GM23338 (cell line): Measurements from ENCODE around the gene PMM1. TPM values are rescaled to one million over a fixed set of nuclear protein-coding genes. Genes with fewer than 3 reads are reported as not detected.

Experiments used
- ATAC-seq: fragments of 200-7000 bp; cut with Tn5 transposase; 3 replicates; pipeline ENCODE4 v1.9.1; 2020
- DNase-seq: peaks from one replicate; pipeline ENCODE4 v3.0.0-alpha.2; 2015; ENCODE audit warnings: low spot score
- H2AFZ ChIP-seq: fragments of 200-600 bp; sonication (generic); 2 replicates; pipeline ENCODE4 v1.8.0; 2016; ENCODE audit warnings: antibody characterized with exemption, mild to moderate bottlenecking, moderate library complexity
- H3F3A ChIP-seq: fragments of 200-600 bp; sonication (generic); replicated peaks from 2 replicates; pipeline ENCODE4 v1.8.0; 2017; ENCODE audit warnings: antibody characterized with exemption, mixed run types, low read depth
- H3K27ac ChIP-seq: fragments of 200-600 bp; sonication (generic); 2 replicates; pipeline ENCODE4 v1.6.1; 2016; ENCODE audit warnings: low read depth
- H3K27me3 ChIP-seq: fragments of 200-600 bp; sonication (generic); 2 replicates; pipeline ENCODE4 v1.8.0; 2016; ENCODE audit warnings: mild to moderate bottlenecking, mixed run types, moderate library complexity; ENCODE audit not compliant: insufficient read depth
- H3K36me3 ChIP-seq: fragments of 200-600 bp; sonication (generic); 2 replicates; pipeline ENCODE4 v1.8.0; 2016; ENCODE audit warnings: mild to moderate bottlenecking; ENCODE audit not compliant: insufficient read depth
- H3K4me1 ChIP-seq: fragments of 200-600 bp; sonication (generic); 2 replicates; pipeline ENCODE4 v1.8.0; 2016; ENCODE audit warnings: mild to moderate bottlenecking, moderate library complexity; ENCODE audit not compliant: insufficient read depth
- H3K4me2 ChIP-seq: fragments of 200-600 bp; sonication (generic); 2 replicates; pipeline ENCODE4 v1.7.1; 2017; ENCODE audit warnings: mixed run types
- H3K4me3 ChIP-seq: fragments of 200-600 bp; sonication (generic); 2 replicates; pipeline ENCODE4 v1.6.1; 2016; ENCODE audit warnings: mixed run types
- H3K79me2 ChIP-seq: fragments of 200-600 bp; sonication (generic); replicated peaks from 2 replicates; pipeline ENCODE4 v1.8.0; 2017; ENCODE audit warnings: mild to moderate bottlenecking; ENCODE audit not compliant: insufficient read depth
- H3K9me2 ChIP-seq: fragments of 200-600 bp; sonication (generic); 2 replicates; pipeline ENCODE4 v1.8.0; 2017; ENCODE audit not compliant: insufficient read depth
- H4K20me1 ChIP-seq: fragments of 200-600 bp; sonication (generic); replicated peaks from 2 replicates; pipeline ENCODE4 v1.8.0; 2017; ENCODE audit warnings: mild to moderate bottlenecking; ENCODE audit not compliant: insufficient read depth
- H3K27ac Mint-ChIP-seq: 2 replicates; pipeline ENCODE4 v1.8.0; 2020; ENCODE audit warnings: inconsistent platforms, mild to moderate bottlenecking, moderate library complexity, mixed read lengths
- H3K27me3 Mint-ChIP-seq: 3 replicates; pipeline ENCODE4 v1.8.0; 2022; ENCODE audit warnings: low read depth, mild to moderate bottlenecking, moderate library complexity, mixed read lengths, inconsistent platforms; ENCODE audit not compliant: insufficient read depth, poor library complexity
- H3K36me3 Mint-ChIP-seq: 3 replicates; pipeline ENCODE4 v1.8.0; 2021; ENCODE audit warnings: low read depth, mild to moderate bottlenecking, inconsistent platforms, moderate library complexity, mixed read lengths
- H3K4me1 Mint-ChIP-seq: 3 replicates; pipeline ENCODE4 v1.8.0; 2020; ENCODE audit warnings: mild to moderate bottlenecking, inconsistent platforms, mixed read lengths
- H3K4me3 Mint-ChIP-seq: 3 replicates; pipeline ENCODE4 v1.8.0; 2021; ENCODE audit warnings: moderate library complexity, mild to moderate bottlenecking, inconsistent platforms, mixed read lengths
- H3K9me3 Mint-ChIP-seq: 3 replicates; pipeline ENCODE4 v1.8.0; 2020; ENCODE audit warnings: moderate library complexity, mild to moderate bottlenecking, inconsistent platforms, mixed read lengths
- EZH2 ChIP-seq: fragments of 200-600 bp; sonication (generic); IDR thresholded peaks from one replicate; pipeline ENCODE4 v1.8.0; 2017; ENCODE audit warnings: antibody characterized with exemption, mild to moderate bottlenecking, low read depth; ENCODE audit not compliant: unreplicated experiment
- EZH2phosphoT487 ChIP-seq: fragments of 200-600 bp; sonication (generic); IDR thresholded peaks from one replicate; pipeline ENCODE4 v1.8.1; 2018; ENCODE audit warnings: antibody characterized with exemption; ENCODE audit not compliant: unreplicated experiment
- JUNB ChIP-seq: IDR thresholded peaks from one replicate; pipeline ENCODE4 v1.6.1; 2016; ENCODE audit warnings: antibody characterized with exemption; ENCODE audit not compliant: unreplicated experiment
- NANOG ChIP-seq: IDR thresholded peaks from 2 replicates; pipeline ENCODE4 v1.6.1; 2016; ENCODE audit warnings: antibody characterized with exemption, borderline replicate concordance
- POLR2AphosphoS5 ChIP-seq: IDR thresholded peaks from 2 replicates; pipeline ENCODE4 v1.6.1; 2016; ENCODE audit warnings: antibody characterized with exemption, low read depth
- STAT1 ChIP-seq: IDR thresholded peaks from one replicate; pipeline ENCODE4 v1.6.1; 2016; ENCODE audit warnings: antibody characterized with exemption; ENCODE audit not compliant: unreplicated experiment
- ZNF114 ChIP-seq: fragments of 250-450 bp; sonication (Bioruptor Pico); IDR thresholded peaks from 2 replicates; pipeline ENCODE4 v1.5.0; 2020; ENCODE audit warnings: mild to moderate bottlenecking, moderate library complexity
- ZNF331 ChIP-seq: fragments of 250-450 bp; sonication (Bioruptor Pico); IDR thresholded peaks from 2 replicates; pipeline ENCODE4 v1.5.0; 2020; ENCODE audit warnings: low read depth, mild to moderate bottlenecking, moderate library complexity
- polyA plus RNA-seq: library from polyadenylated mRNA; unstranded; fragments of >200 nt; fragmentation: Nextera tagmentation; extraction: Ambion mirVana; gene quantifications from 2 replicates; pipeline ENCODE4 v1.2.1, GENCODE V29; 2016
- total RNA-seq: library from RNA; depleted of rRNA; stranded (reverse); fragments of >200 nt; shearing (Covaris generic); gene quantifications from 2 replicates; pipeline ENCODE4 v1.2.3, GENCODE V29; 2014
- TF ChIP-seq, protein P1 (sequence below): IDR thresholded peaks from 2 replicates; pipeline ENCODE4 v1.6.1; 2016; ENCODE audit warnings: antibody characterized with exemption
- TF ChIP-seq, protein P2 (sequence below), 2 experiments: fragments of 200-600 bp in 1 of 2; sonication (generic) in 1 of 2; conservative IDR thresholded peaks; 2 replicates each; pipeline versions ENCODE4 v1.5.1 to v1.6.1; 2016 to 2017; ENCODE audit warnings: antibody characterized with exemption in 2 of 2, low read depth in 2 of 2, mild to moderate bottlenecking in 2 of 2, moderate library complexity in 1 of 2

The PMM1 gene
- total and polyA plus RNA-seq, 2 experiments from 2014 or later: 8.7 to 9.9 TPM

DNA sequence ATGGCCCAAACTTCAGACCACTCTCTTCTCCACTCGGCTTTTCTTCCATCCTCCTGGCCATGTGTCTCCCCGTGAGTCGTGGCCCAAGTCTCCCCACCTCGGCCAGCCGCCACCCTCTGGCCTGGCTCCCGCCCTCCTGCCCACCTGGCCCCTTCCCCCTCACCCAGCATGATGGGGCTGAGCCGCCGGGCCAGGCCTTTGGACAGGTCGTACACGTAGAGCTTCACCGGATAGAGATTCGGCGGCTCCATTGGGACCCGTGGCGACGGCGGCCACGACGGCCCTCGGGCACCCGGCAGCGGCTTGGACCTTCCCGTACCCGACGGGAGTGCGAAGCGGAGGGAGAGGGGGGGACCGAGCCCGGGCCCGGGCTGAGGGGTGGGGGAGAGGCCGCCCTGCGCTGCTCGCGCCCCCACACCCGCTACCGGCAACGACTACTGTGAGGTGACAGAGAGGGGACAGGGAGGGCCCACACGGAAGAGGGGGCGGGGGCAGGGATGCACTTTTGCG is 31.0 kb upstream of the PMM1 start, which contains the start of gene DESI1:
Gene DESI1, minus strand, starts transcription at position 455 of the 510 bp plus-strand sequence. Its CDS starts 204 bp downstream, at position 251.
- Histone ChIP-seq H3K9me2 (no peaks in the 10 kb centered on the region), H3K4me2 (peak within 1 kb of the TSS; percentile 94), H3K4me1 (peaks cover 15% of the 10 kb centered on the region), H3K36me3 (peaks cover 21% of the 10 kb centered on the region), H4K20me1 (peaks cover 19% of the 10 kb centered on the region), H2AFZ (peak within 1 kb of the TSS; percentile 86), H3F3A (peaks cover 21% of the 10 kb centered on the region; the same call in 1 of the 2 replicates), H3K4me3 (peak within 1 kb of the TSS; percentile 80), H3K79me2 (peaks cover 67% of the 10 kb centered on the region), H3K27ac (peak within 1 kb of the TSS; percentile 98), H3K27me3 (no peaks in the 10 kb centered on the region)
- no peak for TF ChIP-seq STAT1
- TF ChIP-seq, protein P1, sequence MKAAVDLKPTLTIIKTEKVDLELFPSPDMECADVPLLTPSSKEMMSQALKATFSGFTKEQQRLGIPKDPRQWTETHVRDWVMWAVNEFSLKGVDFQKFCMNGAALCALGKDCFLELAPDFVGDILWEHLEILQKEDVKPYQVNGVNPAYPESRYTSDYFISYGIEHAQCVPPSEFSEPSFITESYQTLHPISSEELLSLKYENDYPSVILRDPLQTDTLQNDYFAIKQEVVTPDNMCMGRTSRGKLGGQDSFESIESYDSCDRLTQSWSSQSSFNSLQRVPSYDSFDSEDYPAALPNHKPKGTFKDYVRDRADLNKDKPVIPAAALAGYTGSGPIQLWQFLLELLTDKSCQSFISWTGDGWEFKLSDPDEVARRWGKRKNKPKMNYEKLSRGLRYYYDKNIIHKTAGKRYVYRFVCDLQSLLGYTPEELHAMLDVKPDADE: 0 out of 2 replicates have a peak, but pooled peaks have one; percentile 39
- peak; percentile 96 for TF ChIP-seq POLR2AphosphoS5
- TF ChIP-seq, protein P2, sequence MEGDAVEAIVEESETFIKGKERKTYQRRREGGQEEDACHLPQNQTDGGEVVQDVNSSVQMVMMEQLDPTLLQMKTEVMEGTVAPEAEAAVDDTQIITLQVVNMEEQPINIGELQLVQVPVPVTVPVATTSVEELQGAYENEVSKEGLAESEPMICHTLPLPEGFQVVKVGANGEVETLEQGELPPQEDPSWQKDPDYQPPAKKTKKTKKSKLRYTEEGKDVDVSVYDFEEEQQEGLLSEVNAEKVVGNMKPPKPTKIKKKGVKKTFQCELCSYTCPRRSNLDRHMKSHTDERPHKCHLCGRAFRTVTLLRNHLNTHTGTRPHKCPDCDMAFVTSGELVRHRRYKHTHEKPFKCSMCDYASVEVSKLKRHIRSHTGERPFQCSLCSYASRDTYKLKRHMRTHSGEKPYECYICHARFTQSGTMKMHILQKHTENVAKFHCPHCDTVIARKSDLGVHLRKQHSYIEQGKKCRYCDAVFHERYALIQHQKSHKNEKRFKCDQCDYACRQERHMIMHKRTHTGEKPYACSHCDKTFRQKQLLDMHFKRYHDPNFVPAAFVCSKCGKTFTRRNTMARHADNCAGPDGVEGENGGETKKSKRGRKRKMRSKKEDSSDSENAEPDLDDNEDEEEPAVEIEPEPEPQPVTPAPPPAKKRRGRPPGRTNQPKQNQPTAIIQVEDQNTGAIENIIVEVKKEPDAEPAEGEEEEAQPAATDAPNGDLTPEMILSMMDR (conservative IDR thresholded peaks at IDR 0.05; ENCODE audit: low read depth in 2 of 2): no peak
- TF ChIP-seq ZNF331 (CRISPR knock-in tag): no peak
- no peak for TF ChIP-seq NANOG
- no peak for TF ChIP-seq ZNF114 (CRISPR knock-in tag)
- no peak for TF ChIP-seq JUNB
- no peak for TF ChIP-seq EZH2phosphoT487
- TF ChIP-seq EZH2: no peak
- H3K36me3 Mint-ChIP-seq: peaks cover 42% of the 10 kb centered on the region
- no peaks in the 10 kb centered on the region; the same call in 2 of the 3 replicates for H3K9me3 Mint-ChIP-seq
- H3K4me1 Mint-ChIP-seq: peaks cover 22% of the 10 kb centered on the region
- peak; percentile 67 for DNase-seq
- peaks cover 18% of the 10 kb centered on the region for H3K27me3 Mint-ChIP-seq
- peak within 1 kb of the TSS; percentile 100 for H3K27ac Mint-ChIP-seq
- ATAC-seq: peak; percentile 81
- peak within 1 kb of the TSS; percentile 98 for H3K4me3 Mint-ChIP-seq

DNA sequence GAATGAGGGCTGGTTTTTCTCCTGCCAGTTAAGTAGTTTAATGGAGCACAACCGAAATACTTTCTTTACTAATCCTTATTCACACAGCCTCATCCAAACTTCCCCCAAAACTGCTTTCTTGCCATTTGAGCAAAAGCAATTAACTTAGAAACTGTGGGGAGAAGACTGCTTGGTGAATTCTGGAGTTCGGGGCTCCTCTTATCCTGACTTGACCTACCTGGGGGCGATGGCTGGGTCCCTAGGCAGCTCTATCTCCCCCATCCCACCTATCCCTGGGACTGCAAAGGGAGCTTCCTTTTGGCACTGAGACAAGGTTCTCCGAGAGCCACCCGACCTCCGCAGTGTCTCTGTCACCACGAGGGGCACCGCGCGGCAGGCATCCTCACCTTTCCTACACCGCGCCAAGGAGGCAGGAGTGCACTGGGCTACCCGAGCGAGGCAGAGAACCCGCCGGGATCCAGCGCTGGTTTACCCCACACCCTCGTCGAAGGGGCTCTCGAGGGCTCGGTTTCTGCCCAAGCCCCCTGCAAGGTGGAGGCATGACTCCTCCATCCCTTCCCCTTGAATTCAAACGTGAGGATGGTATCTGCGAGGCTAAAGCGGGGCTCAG is 30.4 kb upstream of the PMM1 start:
- Histone ChIP-seq H3K4me3 (peak overlapping the region; percentile 80), H2AFZ (peak overlapping the region; percentile 86), H3K79me2 (peaks cover 61% of the 10 kb centered on the region), H3K4me2 (peak overlapping the region; percentile 94), H4K20me1 (peaks cover 19% of the 10 kb centered on the region), H3K27me3 (no peaks in the 10 kb centered on the region), H3K36me3 (peaks cover 21% of the 10 kb centered on the region), H3K9me2 (no peaks in the 10 kb centered on the region), H3K4me1 (peaks cover 15% of the 10 kb centered on the region), H3K27ac (peak overlapping the region; percentile 92), H3F3A (peaks cover 18% of the 10 kb centered on the region; the same call in 1 of the 2 replicates)
- ATAC-seq (peak; percentile 63), DNase-seq (peak; percentile 74)
- Mint-ChIP-seq H3K4me1 (peaks cover 22% of the 10 kb centered on the region), H3K27me3 (peaks cover 18% of the 10 kb centered on the region), H3K27ac (peak overlapping the region; percentile 92), H3K36me3 (peaks cover 36% of the 10 kb centered on the region), H3K9me3 (no peaks in the 10 kb centered on the region; the same call in 2 of the 3 replicates), H3K4me3 (peak overlapping the region; percentile 98)
- TF ChIP-seq EZH2 (no peak), NANOG (no peak)
- TF ChIP-seq, protein P2 (conservative IDR thresholded peaks at IDR 0.05; ENCODE audit: low read depth in 2 of 2): no peak
